ENCODE results near the gene PTPN2.

GRCh38 chr18:12872408-12872807 is 11.6 kb downstream of the PTPN2 start:
- TF ChIP-seq RFX5 (IDR thresholded peaks at IDR 0.05): no peak
- no peak for TF ChIP-seq CTCF (IDR thresholded peaks at IDR 0.05)
- no peak for TF ChIP-seq CEBPB (IDR thresholded peaks at IDR 0.05)
- TF ChIP-seq FOSL2 (IDR thresholded peaks at IDR 0.05): no peak
- no peak for TF ChIP-seq FOSL2 (CRISPR knock-in tag; IDR thresholded peaks at IDR 0.05)
- TF ChIP-seq SMC3 (IDR thresholded peaks at IDR 0.05): no peak
- TF ChIP-seq POLR2A (IDR thresholded peaks at IDR 0.05; ENCODE audit: low read length): no peak
- no peak for TF ChIP-seq MAZ (IDR thresholded peaks at IDR 0.05; ENCODE audit: borderline replicate concordance, low read depth, low read length)
- TF ChIP-seq EP300 (IDR thresholded peaks at IDR 0.05): no peak
- TF ChIP-seq ZFP36 (IDR thresholded peaks at IDR 0.05; ENCODE audit: borderline replicate concordance, partially characterized antibody): no peak
- TF ChIP-seq HOXB13 (CRISPR knock-in tag; IDR thresholded peaks at IDR 0.05; ENCODE audit: low read depth): no peak
- TF ChIP-seq REST (IDR thresholded peaks at IDR 0.05): no peak
- TF ChIP-seq RAD21 (conservative IDR thresholded peaks at IDR 0.05 in 1 of 2, IDR thresholded peaks at IDR 0.05 in 1 of 2): no peak
- no peak for TF ChIP-seq RCOR1 (IDR thresholded peaks at IDR 0.05; ENCODE audit: low read depth, low read length)
- no peak for TF ChIP-seq BCL3 (IDR thresholded peaks at IDR 0.05)
